Measurements from ENCODE around the gene TRAPPC3L. TPM values are rescaled to one million over a fixed set of nuclear protein-coding genes. Genes with fewer than 3 reads are reported as not detected.

TRAPPC3L gene
- total and polyA plus RNA-seq, 2 of the 13 experiments (the other 11 are each of a cell fraction or from before 2014, with no cell fraction given) = not detected

DNA sequence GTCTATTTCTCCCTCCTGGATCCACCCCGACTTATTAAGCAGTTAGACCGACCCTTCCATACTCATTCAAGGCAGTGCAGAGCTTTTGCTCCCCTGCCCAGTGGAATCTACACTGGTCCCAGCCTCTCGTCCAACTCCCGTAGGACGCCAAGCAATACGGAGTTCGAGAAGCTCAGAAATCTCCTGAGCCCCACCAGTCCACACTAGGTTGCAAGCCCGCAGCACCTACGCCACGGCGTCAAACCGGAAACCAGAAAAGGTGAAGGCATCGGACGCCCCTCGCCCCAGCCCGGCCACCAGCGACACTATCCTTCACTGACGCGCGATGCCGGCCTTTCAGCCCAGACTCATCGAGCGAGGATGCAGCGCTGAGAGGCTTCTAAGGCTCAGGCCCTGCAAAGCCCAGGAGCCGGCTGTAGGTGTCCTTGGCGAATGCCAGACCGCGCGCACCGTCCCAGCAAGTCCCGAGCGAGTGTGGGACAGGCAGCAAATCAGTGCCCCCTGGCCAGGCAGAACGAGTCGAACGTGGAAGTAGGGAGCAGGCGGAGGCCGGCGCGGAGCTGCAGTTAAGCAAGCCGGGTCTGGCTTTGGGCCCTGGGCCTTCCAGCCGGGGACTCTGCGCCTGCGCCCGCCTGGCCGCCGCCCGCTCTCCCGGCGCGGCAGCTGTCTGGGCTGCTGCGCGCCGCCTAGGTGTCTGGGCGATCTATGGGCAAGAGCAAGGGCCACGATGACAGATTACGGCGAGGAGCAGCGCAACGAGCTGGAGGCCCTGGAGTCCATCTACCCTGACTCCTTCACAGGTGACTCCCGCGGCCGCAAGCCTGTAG lies 25.6 kb upstream of the TRAPPC3L start, which contains the start of gene RWDD1 (continued):
- TF ChIP-seq, protein P1, sequence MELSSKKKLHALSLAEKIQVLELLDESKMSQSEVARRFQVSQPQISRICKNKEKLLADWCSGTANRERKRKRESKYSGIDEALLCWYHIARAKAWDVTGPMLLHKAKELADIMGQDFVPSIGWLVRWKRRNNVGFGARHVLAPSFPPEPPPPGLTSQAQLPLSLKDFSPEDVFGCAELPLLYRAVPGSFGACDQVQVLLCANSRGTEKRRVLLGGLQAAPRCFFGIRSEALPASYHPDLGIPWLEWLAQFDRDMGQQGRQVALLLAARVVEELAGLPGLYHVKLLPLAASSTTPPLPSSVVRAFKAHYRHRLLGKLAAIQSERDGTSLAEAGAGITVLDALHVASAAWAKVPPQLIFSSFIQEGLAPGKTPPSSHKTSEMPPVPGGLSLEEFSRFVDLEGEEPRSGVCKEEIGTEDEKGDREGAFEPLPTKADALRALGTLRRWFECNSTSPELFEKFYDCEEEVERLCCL (CRISPR knock-in tag; IDR thresholded peaks at IDR 0.05; ENCODE audit: borderline replicate concordance) = no peak
- TF ChIP-seq ZBTB49 (CRISPR knock-in tag; IDR thresholded peaks at IDR 0.05; ENCODE audit: borderline replicate concordance) = peak; percentile 18; the same call in 1 of the 2 replicates
- TF ChIP-seq ATF2 (CRISPR knock-in tag; IDR thresholded peaks at IDR 0.05) = peak; percentile 96
- TF ChIP-seq TMF1 (CRISPR knock-in tag; IDR thresholded peaks at IDR 0.05; ENCODE audit: low read depth) = peak; percentile 94
- TF ChIP-seq BHLHE40 (IDR thresholded peaks at IDR 0.05; ENCODE audit: low read length) = no peak; the same call in none of the 2 replicates
- TF ChIP-seq, protein P2, sequence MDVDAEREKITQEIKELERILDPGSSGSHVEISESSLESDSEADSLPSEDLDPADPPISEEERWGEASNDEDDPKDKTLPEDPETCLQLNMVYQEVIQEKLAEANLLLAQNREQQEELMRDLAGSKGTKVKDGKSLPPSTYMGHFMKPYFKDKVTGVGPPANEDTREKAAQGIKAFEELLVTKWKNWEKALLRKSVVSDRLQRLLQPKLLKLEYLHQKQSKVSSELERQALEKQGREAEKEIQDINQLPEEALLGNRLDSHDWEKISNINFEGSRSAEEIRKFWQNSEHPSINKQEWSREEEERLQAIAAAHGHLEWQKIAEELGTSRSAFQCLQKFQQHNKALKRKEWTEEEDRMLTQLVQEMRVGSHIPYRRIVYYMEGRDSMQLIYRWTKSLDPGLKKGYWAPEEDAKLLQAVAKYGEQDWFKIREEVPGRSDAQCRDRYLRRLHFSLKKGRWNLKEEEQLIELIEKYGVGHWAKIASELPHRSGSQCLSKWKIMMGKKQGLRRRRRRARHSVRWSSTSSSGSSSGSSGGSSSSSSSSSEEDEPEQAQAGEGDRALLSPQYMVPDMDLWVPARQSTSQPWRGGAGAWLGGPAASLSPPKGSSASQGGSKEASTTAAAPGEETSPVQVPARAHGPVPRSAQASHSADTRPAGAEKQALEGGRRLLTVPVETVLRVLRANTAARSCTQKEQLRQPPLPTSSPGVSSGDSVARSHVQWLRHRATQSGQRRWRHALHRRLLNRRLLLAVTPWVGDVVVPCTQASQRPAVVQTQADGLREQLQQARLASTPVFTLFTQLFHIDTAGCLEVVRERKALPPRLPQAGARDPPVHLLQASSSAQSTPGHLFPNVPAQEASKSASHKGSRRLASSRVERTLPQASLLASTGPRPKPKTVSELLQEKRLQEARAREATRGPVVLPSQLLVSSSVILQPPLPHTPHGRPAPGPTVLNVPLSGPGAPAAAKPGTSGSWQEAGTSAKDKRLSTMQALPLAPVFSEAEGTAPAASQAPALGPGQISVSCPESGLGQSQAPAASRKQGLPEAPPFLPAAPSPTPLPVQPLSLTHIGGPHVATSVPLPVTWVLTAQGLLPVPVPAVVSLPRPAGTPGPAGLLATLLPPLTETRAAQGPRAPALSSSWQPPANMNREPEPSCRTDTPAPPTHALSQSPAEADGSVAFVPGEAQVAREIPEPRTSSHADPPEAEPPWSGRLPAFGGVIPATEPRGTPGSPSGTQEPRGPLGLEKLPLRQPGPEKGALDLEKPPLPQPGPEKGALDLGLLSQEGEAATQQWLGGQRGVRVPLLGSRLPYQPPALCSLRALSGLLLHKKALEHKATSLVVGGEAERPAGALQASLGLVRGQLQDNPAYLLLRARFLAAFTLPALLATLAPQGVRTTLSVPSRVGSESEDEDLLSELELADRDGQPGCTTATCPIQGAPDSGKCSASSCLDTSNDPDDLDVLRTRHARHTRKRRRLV (CRISPR knock-in tag; IDR thresholded peaks at IDR 0.05) = no peak
- TF ChIP-seq, protein P3, sequence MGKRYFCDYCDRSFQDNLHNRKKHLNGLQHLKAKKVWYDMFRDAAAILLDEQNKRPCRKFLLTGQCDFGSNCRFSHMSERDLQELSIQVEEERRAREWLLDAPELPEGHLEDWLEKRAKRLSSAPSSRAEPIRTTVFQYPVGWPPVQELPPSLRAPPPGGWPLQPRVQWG (CRISPR knock-in tag; IDR thresholded peaks at IDR 0.05; ENCODE audit: borderline replicate concordance, low read depth) = no peak
- TF ChIP-seq, protein P4, sequence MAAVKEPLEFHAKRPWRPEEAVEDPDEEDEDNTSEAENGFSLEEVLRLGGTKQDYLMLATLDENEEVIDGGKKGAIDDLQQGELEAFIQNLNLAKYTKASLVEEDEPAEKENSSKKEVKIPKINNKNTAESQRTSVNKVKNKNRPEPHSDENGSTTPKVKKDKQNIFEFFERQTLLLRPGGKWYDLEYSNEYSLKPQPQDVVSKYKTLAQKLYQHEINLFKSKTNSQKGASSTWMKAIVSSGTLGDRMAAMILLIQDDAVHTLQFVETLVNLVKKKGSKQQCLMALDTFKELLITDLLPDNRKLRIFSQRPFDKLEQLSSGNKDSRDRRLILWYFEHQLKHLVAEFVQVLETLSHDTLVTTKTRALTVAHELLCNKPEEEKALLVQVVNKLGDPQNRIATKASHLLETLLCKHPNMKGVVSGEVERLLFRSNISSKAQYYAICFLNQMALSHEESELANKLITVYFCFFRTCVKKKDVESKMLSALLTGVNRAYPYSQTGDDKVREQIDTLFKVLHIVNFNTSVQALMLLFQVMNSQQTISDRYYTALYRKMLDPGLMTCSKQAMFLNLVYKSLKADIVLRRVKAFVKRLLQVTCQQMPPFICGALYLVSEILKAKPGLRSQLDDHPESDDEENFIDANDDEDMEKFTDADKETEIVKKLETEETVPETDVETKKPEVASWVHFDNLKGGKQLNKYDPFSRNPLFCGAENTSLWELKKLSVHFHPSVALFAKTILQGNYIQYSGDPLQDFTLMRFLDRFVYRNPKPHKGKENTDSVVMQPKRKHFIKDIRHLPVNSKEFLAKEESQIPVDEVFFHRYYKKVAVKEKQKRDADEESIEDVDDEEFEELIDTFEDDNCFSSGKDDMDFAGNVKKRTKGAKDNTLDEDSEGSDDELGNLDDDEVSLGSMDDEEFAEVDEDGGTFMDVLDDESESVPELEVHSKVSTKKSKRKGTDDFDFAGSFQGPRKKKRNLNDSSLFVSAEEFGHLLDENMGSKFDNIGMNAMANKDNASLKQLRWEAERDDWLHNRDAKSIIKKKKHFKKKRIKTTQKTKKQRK (IDR thresholded peaks at IDR 0.05; ENCODE audit: low read length) = no peak
- no peak for TF ChIP-seq ARNT (IDR thresholded peaks at IDR 0.05)
- peak; percentile 63; the same call in 1 of the 2 replicates for TF ChIP-seq ELF4 (CRISPR knock-in tag; IDR thresholded peaks at IDR 0.05; ENCODE audit: borderline replicate concordance)
- TF ChIP-seq CENPBD1 (CRISPR knock-in tag; IDR thresholded peaks at IDR 0.05; ENCODE audit: borderline replicate concordance, low read depth) = 0 out of 2 replicates have a peak, but pooled peaks have one; percentile 7

Data from HepG2 (cell line).